ENCODE data around the gene TMEM132A.
"Not testable (repeated sequence)": the region's sequence is repeated elsewhere in the genome, so short reads cannot be mapped to it uniquely, and the experiment has no call there.

The TMEM132A gene

DNA sequence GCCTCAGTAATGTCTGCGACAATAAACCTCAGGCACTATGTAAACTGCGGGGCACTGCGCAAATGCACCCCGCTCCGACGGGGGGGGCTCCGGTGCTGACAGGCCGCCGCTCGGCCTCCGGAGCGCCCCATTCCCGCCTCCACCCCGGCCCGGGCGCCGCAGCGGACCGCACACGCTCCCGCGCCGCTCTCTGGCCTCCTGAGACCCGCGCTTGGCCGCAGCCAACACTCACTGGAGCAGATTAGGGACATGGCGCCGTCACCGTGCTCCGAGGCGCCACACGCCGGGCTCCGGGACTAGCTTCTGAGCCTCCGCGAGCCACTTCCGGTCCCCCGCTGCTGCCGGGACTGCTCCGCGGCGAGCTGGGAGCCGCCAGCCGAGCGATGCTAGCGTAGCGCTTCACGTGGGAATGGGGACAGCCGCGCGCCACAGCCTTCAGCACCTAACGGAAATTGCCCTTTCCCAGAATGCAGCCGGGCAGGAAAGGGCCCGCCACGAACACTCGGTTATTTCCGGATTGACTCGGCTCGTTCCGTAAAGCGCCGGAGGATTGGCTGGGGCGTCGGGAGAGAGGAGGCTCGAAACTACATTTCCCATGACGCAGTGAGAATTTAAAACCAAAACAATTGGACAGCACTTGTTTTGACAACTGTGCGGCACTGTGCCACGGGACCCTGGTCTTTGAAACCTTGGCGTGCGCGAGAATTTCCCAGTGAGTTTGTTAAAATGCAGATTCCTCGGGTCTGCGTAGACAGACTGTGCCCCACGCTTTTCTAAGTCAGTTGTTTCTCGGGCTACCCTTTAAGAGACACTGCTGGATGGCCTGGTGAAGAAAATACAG lies 17.9 kb upstream of the TMEM132A start, which contains the start of gene PRPF19:
Gene PRPF19, minus strand, starts transcription at position 454 of the 841 bp plus-strand sequence. Its CDS starts 203 bp downstream, at position 251.
- DNase-seq, result peak; percentile 99 to 100

DNA sequence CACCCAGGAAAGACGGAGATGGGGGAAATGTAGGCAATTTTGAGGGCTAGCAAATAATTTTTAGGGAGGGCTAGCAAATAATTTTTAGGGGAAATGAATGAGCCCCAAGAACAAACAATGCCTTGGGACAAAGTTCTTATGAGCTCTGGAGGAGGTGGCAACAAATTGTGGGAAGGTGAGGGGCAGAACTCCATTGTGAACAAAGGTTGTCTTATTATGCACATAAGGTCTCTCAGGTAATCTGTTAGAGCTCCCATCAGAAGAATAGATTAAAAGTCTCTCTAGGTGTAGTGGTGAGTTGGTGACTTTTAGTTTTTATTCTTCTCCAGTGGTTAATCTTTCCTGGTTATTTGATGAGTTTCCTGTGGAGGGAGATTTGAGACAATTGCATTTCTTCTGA lies 15.5 kb upstream of the TMEM132A start:
- no peak for DNase-seq

DNA sequence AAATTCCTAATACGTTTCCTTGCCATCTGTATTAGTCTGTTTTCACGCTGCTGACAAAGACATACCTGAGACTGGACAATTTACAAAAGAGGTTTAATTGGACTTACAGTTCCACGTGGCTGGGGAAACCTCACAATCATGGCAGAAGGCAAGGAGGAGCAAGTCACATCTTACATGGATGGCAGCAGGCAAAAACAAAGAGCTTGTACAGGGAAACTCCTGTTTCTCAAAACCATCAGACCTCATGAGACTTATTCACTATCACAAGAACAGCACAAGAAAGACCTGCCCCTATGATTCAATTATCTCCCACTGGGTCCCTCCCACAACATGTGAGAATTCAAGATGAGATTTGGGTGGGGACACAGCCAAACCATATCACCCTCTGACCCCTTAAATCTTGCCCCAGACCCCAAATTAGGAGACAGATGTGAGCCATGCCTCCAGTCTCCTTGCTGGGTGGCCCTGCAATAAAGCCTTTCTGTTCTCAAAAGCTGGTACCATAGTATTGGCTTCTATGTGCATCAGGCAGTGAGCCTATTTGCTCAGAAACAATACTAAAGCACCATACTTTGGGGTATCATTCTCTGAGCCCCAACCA lies 14.5 kb upstream of the TMEM132A start:
- DNase-seq, result not testable (repeated sequence)

DNA sequence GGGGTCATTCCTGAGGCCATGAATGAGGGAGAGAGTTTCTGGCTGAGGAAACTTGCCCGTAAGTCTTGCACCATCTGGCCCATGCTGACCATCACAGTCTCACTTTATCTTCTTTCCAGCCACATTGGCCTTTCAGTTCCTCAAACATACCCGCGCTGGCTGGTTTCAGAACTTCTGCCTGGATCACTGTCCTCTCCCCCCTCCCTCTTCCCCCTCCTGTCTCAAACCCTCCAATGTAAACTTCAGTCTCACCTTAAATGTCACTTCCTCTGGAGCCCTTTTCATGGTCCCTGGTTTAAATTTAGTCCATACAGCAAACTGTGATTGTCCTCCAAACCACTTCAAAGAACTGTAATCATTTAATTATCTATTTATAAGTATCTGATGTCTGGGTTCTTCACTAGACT lies 14.0 kb upstream of the TMEM132A start:
- no peak for DNase-seq

DNA sequence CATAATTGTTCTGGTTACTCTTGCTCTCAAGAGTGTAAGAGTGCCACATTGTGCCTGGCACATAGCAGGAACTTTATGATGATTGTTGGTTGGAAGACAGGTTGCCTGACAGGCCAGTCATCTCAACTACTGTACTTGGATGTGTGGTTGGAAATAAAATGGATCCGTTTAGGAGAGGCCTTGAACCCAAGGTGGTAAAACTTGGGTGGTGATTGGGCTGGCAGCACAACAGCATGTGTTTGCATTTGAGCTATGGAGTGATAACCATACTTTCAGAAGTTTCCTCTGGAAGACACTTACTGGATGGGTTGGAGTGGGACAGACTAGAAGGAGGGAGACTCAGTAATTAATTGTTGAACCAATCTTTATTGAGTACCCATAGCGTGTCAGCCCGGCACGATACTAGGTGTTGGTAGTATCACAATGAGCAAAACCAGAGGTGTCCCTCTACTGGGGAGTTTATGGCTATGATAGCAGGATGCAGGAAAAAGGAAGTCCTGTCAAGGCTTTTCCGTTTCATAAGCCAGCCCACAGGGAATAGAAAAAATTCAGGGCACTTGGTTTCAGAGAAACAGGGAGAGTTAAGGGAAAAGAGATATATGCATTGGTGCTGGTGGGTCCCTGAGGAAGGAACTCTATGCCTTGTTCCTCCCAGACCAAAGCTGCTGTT lies 13.4 kb upstream of the TMEM132A start:
- no peak for DNase-seq

DNA sequence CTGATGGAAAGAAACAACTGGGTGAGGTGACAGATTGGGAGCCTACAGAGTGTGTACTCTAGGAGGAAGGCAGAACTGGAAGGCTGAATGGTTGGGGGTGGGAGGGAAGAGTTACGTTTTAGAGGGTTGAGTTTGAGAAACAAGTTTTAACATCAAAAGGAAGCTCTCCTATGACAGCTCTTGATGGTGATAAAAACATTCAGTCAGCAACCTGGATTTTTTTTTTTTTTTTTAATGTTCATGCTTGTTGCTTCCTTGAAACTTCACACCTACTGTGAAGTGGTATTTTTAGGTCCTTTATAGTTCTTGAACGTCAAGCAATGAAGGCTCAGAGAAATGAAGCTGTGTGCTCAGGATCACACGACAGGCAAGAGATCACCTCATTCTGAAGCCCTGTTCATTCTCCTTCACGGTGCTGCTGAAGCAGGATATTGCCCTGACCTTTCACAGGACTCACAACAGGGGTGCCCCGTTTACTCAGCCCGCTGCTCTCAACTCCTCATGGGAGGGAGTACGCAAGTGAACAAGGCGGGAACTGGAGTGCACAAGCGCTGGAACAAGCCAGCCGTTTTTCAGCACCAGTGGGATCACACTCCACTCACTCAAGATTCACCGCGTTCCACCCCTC lies 11.9 kb upstream of the TMEM132A start:
- DNase-seq, result no peak

DNA sequence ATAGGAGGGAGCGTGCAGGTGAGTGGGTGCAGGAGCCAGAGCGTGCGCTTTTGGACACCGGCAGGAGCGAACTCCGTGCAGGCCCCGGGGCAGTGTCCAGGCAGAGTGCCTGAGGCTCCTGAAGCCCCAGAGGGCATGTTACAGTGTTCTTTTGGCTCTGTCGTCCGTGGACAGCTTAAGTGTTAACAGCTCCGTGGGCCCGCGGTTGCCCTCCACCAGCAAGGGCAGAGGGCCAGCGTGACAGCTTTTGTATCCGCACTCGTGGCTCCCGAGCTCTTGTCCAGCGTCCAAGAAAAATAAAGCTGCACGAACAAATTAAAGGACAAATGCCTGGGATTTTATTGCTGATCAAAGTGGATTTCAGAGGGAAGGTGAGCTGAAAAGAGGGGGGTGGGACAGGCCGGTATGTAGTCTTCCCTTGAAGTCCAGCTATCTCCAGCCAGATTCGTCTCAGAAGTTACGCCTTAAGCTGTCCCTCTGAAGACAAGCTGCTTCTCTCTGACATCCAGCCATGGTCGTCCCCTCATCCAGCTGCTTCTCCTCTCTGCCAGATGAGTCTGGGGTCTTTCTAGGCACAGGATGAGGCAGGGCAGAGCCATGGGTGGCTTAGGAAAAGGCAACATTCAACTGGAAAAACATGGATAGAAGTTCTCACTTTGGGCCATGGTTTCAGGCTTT lies 11.3 kb upstream of the TMEM132A start:
- no peak for DNase-seq

DNA sequence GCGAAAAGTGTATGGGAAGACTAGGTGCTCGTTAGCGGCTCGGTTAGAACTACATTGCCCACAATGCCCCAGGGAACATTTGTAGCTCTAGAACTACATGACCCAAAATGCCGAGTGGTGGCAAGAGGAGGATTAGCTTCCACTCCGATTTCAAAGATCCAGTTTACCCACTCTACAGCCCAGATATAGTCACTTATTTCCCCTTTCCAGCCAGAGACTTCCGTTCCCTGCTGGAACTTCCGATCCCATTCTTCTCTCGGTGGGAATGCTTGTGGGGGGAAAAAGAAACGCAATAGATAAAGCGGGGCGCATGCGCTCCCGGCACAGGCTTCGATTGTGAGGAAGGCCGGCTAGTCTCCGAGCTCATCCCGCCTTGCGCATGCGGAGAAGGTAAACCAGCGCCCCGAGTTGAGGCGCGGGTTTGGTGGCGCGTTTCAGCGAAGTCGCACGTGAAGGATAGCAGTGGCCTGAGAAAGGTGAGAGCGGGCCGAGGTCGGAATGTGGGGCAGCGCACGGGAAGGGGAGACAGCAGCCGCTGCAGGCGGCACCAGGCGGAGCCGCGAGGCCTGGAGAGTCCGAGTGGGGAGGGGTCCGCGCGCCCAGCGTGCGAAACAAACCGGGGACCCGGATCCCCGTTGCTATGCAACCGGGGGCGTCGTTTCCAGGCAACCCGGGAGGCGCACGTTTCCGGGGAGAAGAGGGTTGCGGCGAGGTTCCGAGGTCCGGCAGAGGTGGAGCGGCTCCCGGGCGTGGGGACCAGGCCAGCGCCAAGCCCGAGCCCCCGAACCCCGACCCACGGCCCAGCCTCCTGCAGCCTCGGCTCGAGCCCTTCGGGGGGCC lies 10.2 kb upstream of the TMEM132A start, which contains the start of gene TMEM109:
Gene TMEM109, plus strand, starts transcription at position 366 of the 840 bp plus-strand sequence. CDS start 5,536 bp downstream, outside the sequence.
- DNase-seq, result peak; percentile 79 to 82

DNA sequence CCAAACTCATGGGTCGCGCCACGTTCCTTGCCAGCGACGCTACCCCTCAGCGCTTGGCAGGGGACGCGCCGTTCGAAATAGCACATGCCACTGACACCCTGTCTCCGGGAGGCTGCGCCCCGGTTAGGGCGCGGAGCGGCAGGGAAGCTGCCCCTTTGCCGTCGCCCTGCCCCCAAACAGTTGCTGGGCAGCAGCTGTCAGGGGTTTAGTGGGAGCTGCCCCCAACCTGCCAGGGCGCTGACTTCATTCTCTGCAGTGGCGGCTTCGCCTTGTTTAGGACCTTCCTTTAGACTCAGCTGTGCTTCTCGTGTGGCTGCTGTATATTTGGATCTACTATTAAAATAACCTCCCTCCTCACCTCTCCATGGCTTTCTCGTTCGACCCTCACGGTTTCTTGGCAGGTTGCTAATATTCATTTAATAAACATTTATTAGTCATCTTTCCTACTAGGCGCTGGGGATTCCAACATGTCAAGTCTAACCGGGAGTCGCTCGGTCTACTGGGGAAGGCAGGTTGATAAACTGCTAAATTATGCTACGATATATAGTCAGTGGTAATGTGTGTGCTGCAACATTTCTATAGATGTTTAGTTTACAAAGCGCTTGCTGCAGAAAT lies 9.5 kb upstream of the TMEM132A start:
- peak in 1 of 2 donors; percentile 10 for DNase-seq

DNA sequence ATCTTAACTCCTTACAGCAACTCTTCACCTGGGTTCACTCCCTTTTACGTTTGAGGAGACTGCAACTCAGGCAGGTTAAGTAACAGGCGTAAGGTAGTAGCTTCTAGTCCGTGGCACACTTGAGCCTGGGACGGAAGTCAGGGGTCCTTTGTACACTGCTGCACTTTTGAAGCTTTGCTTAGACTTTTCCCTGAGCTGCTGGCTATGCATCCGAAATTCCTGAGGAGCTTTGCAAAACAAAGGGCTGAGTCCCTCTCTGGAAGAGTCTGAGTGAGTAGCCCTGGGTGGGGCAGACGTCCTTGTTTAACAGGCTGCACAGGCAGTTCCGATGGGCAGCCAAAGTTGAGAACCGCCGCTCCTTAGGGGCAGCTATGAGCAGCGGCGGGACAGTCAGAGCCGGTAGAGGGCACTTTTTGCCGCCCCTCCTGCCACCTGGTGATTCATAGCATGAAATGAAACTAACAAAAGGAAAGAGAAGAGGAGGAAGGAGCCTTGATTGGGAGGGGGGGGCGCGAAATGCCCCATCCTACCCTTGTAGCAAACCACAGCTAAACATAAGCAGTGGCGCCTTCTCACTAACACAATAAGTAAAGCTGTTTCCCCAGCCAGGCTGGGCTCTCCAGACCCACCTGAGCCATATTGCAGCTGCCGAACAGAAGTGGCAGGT lies 8.9 kb upstream of the TMEM132A start:
- DNase-seq, result peak; percentile 41 to 49

DNA sequence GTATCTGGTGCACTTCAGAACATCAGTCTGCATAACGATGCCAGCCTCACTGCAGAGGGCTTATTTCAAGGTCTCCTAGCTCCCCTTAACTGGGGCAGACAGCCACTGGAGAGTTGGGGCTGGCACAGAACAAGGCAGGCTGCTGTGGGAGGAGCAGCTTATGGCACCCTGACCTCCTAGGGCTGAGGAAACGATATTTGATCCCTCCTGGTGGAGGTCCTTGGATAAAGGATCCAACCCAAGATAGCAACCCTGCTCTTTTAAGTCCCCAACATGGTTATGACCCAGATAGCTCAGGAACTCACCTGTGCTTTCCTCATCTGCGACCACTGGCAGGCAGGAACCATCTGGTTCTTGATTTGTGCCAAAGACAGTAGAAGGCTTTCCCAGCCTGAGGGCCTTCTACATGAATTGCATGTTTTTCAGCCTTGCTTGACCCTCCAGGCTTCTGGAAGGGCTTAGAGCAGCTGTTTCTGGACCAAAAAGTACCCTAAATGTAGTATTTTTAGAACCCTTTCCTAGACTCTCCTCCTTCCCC lies 7.5 kb upstream of the TMEM132A start:
- no peak for DNase-seq

DNA sequence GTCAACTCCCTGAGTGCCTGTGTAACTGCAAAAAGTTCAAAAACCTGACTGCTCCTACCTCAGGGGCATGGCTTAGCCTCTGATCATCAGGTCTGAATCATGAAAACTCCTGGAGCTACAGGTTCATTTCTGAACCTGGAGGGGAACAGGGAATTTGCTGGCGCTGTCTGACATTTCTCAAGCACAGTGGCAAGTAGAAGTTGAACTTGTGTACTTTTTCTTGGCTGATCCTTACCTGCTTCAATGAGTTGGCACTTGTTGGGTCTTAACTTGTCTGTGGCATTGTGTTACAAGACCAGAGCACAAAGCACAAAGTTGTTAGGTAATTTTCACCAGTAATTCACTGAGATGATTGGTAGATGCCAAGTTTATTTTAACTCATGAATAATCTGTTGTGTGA lies 7.0 kb upstream of the TMEM132A start:
- no peak for DNase-seq

DNA sequence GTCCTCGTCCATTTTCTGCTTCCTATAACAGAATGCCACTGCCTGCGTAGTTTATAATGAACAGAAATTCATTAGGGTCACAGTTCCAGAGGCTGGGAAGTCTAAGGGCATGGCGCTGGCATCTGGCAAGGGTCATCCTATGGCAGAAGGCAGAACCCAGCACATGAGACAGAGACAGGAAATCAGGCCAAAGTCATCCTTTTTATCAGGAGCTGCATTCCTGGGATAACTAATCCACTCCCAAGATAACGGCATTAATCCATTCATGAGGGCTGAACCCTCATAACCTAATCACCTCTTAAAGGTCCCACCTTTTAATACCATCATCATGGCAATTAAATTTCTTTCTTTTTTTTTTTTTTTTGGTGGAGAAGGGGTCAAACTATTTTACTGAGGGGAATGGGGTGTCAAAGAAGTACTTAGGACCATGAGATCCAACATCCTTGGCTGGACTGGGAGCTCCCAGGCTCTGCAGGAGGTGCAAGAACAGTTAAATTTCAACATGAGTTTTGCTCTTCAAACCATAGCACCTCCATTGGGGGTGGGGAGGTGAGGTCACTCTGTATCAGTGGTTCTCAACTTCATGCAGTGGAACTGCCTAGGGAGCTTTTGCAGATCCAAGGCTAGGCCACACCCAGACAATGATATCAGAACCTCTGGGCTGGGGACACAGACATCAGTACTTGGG lies 5.9 kb upstream of the TMEM132A start:
- DNase-seq, result no peak

DNA sequence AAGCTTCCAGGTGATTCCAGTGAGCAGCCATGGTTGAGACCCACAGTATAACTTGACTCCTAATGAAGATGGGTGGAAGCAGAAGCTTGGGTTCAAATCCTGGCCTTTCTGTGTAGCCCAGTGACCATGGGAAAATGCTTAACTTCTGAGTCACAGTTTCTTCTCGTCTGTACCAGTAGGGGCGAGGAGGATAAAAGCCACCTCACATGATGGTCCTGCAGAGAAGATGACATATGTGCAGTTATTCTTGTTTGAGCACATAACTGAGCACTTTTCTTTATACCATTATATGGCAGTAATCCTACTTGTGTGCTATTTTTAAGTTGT lies 5.4 kb upstream of the TMEM132A start:
- DNase-seq, result no peak

DNA sequence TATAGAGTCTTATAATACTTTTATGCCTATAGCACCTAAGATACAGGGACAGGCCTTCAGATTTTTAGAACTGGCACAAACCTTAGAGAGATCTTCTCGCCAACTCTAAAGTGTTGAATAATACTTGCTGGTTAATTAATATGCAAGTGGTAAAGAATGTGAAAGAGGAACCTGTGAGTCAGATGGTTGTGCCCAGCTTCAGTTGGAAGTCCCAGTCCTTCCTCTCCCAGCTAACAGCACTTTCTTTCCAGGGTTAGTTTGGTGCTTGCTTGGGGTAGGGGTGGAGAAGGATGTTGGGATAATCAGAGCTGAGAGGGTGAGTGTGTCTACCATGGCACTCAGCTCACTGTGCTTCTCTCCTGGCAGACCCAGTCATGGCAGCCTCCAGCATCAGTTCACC lies 4.9 kb upstream of the TMEM132A start:
- no peak for DNase-seq

DNA sequence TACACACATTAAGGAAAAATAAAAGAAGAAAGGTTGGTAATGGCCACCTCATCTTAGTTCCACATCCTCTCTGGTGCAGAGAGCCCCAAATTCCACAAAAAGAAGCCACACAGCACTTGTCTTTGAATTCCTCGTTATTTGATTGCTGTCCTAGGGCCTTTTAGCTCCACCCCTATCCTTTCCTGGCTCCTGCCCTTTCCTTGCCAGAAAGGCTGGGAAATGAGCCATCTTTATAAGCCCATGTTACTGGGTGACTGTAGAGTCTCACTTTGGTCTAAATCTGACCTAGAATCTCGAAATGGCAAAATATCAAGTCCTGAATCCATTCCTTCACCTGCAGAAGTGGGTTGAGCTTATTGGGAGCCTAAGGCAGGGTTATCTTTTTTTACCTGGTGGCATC lies 4.3 kb upstream of the TMEM132A start:
- no peak for DNase-seq

DNA sequence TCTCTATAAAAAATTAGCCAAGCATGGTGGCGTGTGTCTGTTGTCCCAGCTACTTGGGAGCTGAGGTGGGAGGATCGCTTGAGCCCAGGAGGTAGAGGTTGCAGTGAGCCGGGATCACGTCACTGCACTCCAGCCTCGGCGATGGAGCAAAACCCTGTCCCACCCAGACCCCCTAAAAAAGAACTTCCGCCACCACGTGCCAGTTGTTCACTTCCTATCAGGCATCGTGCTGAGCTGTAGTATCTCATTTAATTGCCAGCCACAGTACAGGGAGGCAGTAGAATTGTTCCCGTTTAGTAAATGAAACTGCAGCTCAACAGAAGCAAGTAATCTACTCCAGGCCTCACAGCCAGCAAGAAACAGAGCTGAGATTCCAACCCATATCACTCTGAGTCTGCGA lies 3.0 kb upstream of the TMEM132A start:
- DNase-seq, result no peak

DNA sequence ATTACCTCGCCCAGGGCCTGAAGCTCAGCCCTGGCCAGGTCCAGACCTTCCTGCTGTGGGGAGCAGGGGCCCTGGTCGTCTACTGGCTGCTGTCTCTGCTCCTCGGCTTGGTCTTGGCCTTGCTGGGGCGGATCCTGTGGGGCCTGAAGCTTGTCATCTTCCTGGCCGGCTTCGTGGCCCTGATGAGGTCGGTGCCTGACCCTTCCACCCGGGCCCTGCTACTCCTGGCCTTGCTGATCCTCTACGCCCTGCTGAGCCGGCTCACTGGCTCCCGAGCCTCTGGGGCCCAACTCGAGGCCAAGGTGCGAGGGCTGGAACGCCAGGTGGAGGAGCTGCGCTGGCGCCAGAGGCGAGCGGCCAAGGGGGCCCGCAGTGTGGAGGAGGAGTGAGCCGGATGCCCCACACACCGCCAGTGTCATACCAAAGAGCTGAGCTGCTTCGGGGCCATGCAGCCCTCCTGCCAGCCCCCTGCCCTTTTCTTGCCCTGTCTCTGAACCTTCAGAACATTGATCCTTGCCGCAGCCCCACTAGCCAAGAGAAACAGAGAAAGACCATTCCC lies 2.4 kb upstream of the TMEM132A start:
- no peak for DNase-seq

DNA sequence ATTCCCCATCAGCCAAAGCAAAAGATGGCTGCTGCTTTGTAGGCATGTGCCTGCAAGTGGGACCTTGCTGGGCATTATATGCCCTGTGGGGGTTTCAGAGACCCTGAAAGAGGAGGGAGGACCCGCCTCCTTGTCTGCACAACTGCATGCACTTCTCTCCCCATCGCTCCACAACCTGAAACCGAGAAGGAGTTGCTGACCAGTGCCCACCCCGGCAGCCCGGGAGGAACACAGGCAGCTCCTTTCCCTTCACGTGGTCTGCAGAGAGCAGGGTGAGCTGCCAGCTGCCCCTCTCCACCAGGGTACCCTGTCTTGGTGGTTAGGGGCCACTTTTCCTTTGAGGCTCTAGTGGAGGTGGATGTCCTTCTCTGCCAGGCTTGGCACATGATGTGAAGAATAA lies 1.4 kb upstream of the TMEM132A start:
- no peak for DNase-seq

DNA sequence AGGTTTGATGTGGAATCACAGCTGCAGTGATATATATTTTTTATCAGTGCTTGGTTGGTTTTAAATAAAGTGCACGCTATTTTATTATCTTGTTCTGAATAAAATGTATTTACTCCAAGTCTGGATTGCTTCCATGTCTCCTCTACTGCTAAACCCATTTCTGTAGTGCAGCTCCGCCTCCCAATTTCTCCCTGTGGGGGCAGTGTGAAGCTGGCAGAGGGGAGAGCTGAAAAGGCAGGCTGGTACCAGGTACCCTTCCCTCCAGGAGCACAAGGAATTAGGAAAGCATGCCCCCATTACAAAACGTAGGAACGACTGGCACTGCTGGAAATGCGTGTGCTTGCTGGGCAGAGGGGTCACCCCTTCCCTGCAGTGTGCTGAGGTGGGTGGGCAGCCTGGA lies 934 bp upstream of the TMEM132A start:
- no peak for DNase-seq

Data from stimulated activated CD4-positive, alpha-beta T cell treated with anti-CD3 and anti-CD28 coated beads, Interleukin-2, amount 100 ng/mL, for 48 hours (primary cell).